GM18507 (cell line): ENCODE results near the gene POLDIP2.
A peak's percentile ranks its signal among the peaks of the same experiment; 100 is the strongest.
"Not testable (repeated sequence)": the region's sequence is repeated elsewhere in the genome, so short reads cannot be mapped to it uniquely, and the experiment has no call there.

ENCODE experiments used
- DNase-seq: peaks from one replicate; pipeline ENCODE4 v3.0.0; 2011; ENCODE audit warnings: low read depth; ENCODE audit not compliant: insufficient read length; ENCODE audit errors: extremely low spot score
- FAIRE-seq: peaks from 2 replicates; lab custom pipeline; 2011; peaks lifted over from hg19 to GRCh38; lab: Jason Lieb, UNC

Gene POLDIP2

DNA sequence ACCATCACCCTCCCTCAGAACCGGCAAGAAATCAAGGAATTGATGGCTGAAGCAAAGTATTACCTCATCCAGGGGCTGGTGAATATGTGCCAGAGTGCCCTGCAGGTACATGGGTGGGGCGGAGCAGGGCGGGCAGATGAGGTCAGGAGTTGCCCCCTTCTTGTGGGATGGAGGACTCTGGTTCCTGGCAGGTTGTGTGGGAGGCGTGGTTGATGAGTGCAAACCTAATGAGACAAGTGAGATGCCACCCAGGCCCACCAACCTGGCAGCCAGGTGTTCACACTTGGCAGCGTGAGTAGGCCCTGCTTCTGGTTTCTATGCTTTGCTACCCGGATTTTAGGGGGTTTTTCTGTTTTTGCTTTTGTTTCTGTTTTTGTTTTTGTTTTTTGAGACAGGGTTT is 17.0 kb downstream of the POLDIP2 start:
- FAIRE-seq: no peak
- no peak for DNase-seq

DNA sequence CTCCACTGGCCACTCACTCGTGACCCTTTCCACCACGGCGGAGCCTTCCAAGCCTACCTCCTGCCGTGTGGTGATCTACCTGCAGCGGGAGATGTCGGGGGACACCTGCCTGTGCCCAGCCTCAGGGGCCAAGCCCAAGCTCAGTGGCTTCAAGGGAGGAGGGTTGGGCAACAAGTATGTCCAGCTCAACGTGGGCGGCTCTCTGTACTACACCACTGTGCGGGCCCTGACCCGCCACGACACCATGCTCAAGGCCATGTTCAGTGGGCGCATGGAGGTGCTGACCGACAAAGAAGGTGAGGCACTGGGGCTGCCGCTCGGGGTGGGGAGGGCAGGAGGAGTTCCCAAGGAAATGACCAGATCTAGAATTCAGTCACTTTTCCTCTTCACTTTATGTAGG is 17.9 kb downstream of the POLDIP2 start:
- DNase-seq: no peak
- FAIRE-seq: no peak

DNA sequence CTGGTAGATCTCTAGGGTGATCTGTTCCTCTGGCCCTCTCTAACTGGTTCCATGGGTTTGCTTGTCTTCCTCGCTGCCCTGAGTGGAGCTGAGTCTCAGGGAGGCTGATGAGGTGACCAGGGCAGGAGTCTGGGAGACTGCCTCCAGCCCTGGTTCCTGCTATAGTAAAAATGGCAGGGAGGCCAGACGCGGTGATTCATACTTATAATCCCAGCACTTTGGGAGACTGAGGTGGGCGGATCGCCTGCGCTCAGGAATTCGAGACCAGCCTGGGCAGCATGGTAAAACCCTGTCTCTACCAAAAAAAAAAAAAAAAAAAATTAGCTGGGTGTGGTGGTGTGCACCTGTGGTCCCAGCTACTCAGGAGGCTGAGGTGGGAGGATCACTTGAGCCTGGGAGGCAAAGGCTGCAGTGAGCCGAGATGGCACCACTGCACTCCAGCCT is 18.5 kb downstream of the POLDIP2 start:
- FAIRE-seq, DNase-seq: not testable (repeated sequence)

DNA sequence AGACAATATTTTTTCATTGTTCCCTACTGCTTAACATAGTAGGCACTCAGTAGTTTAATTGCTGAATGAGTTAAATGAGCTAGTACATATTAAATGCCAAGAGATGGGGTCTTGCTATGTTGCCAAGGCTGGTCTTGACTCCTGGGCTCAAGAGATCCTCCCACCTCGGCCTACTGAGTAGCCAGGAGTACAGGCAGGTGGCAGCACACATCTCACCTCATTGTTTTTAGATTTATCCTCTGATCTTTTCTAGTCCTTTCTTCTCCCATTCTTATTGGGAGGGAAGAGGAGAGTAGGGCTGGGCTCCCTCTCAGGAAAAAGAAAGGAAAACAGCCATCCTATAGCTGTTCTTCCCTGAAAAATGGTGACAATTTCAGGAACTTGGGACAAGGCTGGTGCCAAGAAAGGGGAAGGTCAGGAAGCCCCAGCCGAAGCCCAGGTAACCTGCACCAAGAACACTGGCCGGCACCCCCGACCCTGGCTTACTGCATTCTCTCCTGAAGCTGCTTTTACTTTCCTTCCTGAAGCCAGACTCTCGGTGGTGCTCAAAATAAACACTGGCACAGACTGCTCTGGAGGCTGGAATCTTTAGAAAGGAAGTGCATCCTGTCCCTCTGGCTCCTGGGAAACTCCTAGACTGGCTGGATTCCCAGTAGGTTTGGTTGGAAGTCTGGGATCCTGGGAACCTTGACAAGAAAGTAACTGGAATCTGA is 19.1 kb downstream of the POLDIP2 start:
- no peak for DNase-seq
- no peak for FAIRE-seq

DNA sequence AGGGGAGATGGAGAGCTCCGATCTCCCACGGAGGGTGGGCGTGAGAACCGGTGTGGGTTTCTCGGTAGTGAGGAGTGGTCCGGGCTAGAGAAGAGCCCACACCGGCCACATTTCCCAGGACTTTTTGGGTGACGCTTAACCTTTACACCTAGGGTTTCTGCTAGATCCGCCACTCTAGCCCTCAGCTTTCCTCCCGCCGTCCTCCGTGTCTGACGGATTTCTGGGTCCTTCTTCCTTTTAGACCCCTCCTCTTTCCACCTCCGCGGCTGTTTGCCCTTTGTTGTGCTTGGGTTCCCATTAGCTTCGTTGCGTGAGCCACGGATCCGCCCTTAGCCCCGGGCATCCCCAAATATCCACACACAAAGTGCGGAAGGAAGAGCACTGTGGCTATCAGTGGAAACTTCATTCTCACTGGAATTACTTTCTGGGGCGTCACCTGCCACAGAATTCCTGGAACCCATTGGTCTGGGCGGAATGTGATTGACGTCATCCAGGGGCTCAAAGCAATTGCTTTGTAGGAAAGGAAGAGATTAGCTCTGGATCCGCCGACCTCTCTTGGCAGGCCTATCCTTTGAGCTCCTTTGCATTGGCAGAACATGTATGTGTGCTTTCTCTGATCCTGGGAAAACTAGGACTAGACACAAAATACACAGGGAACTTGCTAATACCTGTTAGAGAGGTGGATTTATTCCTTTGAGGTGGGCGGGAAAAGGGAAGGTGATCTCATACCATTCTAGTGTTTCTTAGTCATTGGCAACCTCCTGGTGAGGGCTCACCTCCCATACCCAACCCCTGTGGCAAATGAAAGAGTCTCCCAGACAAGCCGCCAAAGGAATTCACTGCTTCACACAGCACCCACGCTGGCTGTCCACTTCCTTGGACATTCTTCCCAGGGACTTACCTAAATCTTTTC is 21.1 kb downstream of the POLDIP2 start:
- no peak for FAIRE-seq
- DNase-seq: no peak

DNA sequence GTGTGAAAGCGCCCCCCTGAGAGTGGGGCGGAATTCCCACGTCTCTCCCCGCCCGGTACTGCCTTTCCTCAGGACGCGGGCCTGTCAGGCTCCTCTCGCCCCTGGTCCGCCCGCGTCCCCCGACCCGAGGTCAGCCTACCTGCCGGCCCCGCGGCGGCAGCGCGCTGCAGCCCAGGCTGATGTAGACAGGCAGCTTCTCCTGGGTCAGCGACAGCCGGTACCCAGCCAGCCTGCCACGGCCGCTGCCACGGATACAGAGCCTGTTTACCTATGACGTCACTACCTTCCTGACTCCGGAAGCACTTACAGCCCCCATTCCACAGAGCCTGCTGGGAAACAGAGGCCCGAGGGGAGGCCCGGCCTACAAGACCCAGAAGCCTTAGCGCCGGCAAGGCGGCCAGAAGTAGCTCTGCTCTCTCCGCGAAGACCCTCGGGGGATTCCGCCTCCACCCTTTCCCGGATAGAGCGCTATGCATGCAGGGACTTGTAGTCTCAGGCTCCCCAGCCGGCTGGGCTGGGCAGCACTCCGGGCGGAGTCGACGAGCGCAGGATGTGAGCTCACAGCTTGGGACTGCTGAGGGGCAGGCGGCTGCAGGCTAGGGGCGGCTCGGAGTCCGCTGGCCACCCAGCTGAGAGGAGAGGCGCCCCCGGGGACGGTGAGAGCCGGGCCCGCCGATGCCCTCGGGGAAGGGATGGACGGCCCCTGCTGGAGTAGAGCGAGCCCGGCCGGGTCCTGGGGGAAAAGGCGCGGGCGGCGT is 21.9 kb downstream of the POLDIP2 start, which contains the start of the genes IFT20 and TNFAIP1:
TSS of gene IFT20 (minus strand) at position 272 of the 758 bp plus-strand sequence. CDS start 3,487 bp downstream, outside the sequence.
TSS of gene TNFAIP1 (plus strand) at position 561 of the 758 bp plus-strand sequence. CDS start 3,761 bp downstream, outside the sequence.
- DNase-seq (peak; percentile 95), FAIRE-seq (peak; percentile 97)

DNA sequence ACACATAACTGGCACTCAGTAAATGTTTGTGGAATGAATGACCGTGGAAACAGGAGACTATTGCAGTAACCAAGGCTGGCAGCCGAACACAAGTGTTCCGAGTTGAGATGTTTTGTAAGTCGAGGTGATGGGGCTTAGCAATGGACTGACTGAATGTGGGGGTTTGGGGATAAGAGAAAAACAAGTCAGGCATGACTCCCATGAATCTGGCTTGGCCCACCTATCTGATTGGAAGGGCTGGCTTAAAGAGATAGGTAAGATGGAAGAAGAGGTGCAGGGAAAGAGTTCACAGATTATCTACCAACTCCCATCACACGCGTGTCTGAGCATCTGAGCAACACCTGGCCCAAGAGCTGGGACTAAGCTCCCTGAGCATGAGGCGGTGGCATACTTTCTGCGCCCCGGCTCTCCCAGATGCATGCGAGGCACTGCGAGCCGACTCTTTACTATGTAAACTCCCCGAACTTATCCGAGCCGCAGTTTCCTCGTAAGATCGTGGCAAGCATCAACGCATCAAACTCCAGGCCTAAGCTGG is 22.6 kb downstream of the POLDIP2 start:
- no peak for FAIRE-seq
- DNase-seq: no peak

DNA sequence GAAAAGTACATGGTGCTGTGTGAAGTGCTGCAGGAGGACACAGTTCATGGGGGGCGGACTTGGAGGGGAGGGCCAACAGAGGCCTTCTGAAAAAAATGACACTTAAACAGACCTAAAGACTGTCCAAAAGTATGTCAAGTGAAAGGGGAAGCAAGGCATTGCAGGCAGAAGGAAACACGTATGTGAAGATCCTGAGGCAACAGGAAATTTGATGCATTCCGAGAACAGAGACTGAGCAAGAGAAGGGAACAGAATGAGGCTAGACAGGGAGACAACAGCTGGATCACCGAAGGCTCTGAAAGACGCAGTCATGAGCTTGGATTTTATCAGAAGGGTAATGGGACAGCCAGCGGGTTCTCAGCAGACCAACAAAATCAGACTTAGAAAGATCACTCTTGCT is 23.2 kb downstream of the POLDIP2 start:
- FAIRE-seq (no peak), DNase-seq (no peak)

DNA sequence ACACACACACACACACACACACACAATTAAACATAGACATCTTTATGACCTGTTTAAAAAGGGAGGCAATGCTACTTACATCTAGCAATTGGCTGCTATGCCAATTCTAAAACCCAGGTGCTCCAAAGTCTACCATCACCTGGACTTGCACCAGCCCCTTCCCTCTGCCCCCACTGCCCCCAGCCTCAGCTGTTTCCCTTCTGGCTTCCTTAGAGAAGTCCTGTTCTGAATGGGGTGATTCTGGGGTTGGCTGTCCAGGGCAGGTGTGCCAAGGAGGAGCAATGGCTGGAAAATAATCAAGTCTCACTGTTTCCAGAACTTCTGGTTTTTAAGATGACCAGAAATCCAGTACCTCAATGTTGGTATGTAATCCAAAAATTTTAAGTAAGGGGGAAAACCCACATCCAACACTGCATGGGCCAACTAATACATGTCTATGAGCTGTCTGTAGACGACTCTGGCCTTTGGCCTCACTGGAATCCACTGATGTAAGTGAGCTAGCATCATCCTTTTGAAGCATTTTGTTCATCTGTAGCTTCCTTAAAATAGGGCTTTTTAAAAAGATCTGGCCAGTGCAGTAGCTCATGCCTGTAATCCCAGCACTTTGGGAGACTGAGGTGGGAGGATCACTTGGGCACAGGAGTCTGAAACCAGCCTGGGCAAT is 24.1 kb downstream of the POLDIP2 start:
- DNase-seq (no peak), FAIRE-seq (no peak)

DNA sequence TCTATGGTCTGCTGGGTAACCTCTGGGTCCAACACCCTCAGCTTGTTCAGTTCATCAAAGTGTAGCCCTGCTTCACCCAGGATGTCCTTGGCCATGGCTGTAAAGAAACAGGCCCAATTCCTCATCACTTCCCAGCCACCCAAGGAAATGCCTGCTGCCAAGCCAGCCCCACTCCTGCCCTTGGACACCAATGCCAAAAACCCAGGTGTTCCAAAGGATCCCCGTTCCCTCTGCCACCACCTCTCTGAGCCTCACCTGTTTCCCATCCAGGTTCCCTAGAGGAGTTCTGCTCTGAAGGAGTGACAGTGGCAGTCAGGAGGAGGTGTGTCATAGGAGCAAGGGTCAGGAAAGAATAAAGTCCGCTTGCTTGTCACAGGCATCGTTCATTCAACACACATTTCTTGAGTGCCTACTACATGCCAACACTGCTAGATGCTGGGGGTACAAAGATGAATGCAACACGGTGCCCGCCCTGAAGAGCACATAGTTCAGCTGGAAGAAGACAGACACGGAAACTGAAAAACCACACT is 25.4 kb downstream of the POLDIP2 start:
- DNase-seq (no peak), FAIRE-seq (no peak)

DNA sequence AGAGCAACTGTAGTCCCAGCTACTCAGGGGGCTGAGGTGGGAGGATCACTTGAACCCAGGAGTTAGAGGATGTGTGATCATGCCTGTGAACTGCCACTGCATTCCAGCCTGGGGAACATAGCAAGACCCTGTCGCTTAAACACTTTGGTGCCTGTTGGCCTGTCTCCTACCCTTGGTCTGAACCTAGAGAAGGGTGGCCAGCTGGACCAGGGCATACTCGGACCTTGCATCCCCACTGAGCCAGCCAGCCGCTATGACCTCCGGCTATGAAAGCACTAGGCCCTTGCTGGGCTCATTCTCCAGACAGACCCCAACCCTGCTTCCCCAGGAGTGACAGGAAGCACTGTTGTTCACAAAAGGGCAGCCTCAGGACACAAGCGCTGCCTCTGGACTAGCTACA is 26.7 kb downstream of the POLDIP2 start:
- DNase-seq: no peak
- FAIRE-seq: no peak

DNA sequence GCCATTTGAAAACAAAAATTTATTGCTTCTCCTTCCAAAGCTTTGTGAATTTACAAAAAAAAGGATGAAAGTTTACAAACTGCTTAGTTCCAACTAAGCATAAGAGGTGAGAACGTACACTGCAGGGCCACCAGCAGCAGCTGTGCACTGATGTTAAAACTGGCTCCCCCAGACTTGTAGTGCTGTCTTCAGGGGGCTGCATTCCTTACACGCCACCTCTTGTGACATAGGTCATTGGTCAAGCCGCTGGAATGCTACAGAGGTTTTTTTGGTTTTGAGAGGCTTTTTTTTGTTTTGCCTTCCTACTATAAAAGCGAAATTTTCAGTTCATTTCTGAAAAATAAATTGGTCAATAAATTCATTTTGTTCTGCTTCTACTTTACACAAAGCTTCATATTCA is 29.0 kb downstream of the POLDIP2 start:
- DNase-seq: no peak
- FAIRE-seq: no peak

DNA sequence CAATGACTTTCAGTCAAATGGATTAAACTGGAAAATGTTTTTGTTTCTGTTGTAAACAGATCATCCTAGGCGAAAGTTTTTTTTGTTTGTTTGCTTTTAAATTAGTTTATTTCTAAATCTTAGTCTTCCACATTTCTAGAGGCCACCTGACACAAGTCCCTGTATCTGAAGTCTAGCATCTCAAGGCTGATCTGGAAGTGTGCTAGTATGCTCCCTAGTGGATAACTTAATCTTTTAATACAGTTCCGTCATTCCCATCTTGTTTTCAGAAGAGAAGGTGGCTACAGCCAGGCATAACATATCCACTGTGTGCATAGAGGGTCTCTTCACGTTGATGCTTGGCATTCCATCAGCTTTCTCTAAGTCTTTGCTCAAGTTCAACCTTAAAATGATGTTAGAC is 29.6 kb downstream of the POLDIP2 start:
- DNase-seq (no peak), FAIRE-seq (no peak)

DNA sequence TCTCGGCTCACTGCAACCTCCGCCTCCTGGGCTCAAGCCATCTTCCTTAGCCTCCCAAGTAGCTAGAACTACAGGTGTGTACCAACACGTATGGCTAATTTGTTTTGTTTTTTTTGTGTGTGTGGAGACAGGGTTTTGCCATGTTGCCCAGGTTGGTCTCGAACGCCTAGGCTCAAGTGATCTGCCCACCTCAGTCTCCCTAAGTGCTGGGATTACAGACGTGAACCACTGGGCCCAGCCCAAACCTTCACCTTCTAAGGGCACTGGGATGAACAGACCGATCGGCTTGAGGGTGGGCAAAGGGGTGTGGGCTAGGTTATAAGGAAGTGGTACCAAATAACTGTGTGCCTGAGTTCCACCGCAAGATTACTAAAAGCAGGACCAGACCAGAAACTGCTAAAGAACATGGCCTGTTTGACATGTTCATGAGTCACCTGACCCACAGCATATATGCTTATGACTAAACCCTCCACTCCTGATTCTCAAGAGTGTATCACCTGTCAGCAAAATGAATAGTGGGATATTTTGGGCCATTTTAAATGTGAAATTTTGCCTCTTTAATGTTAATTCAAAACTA is 30.2 kb downstream of the POLDIP2 start:
- FAIRE-seq (peak; percentile 36), DNase-seq (no peak)

DNA sequence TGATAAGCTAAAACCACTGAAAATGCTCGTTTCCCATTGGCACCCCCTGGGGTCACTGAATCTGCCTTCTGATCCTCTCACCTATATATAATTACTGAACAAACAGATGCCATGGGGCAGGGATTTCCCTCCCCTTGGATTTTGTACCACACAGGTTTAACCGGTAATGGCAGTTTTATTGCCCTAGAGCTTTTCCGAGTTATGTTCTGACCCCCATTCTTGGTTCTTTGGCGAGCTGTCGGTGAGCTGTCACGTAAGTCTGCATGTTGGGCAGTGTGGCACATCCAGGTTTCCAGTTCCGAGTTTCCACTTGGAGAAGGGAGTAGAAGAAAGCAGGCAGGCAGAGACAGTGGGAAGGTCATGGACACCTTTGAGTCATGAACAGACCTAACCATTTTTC is 31.2 kb downstream of the POLDIP2 start:
- DNase-seq: no peak
- FAIRE-seq: no peak

DNA sequence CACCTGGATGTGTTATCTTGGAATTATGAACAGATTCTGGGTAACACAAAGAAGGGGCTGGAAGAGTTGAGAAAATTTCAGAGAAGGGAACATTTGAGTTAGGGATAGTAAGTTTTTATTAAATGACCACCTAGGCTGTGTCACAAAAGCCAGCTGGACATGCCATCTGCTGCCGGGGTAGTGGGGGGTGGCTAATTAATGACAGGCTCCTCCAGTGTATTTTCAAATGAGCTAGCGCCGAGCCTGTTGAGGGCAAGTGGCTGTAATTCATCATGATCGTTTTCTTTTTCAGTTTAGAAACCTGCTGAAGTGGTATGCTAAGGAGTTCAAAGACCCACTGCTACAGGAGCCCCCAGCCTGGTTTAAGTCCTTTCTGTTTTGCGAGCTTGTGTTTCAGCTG is 32.1 kb downstream of the POLDIP2 start:
- FAIRE-seq: no peak
- no peak for DNase-seq

DNA sequence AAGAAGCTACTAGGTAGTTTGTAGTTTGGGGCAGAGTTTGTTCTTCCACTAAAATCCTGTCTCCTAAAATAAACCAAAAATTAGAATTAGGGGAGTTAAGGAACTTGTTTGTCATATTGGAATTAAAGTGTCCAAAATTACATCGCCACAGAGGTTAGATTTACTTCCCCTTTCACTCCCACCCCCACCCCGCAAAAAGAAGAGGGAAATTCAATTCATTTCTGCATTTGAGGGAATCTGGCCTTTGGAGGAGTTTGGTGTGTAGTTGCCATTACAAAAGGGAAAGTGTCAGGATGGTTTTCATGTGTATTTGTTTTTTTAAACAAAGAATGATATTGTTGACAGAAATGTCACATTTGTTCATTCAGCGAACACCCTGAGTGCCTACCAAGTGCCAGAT is 32.5 kb downstream of the POLDIP2 start:
- DNase-seq (no peak), FAIRE-seq (no peak)

DNA sequence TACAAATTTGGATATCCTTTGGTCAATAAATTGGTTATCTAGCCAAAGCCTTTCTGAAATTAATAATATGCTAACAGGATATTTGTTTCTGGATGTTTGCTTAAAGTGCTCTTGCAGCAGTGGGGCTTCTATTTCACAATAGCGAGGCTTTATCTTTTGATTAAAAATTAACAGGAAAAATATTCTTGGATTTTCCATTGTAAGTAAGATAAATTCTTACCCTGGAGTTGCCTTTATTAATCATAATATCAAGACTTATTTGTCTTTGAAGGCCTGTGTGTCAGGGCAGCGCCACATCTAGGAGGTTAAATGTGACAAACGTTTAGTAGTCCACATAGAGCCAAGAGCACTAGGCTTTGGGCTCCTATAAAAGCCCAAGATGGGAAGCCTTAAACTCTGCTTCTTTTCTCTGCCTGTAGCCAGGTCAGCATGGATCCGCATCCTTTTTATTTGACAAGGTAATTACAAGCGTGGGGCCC is 33.0 kb downstream of the POLDIP2 start:
- FAIRE-seq: no peak

More for the DNA sequence above, 33.0 kb downstream of the POLDIP2 start:
- no peak for DNase-seq
